ENCODE data around the gene P2RY6.
"Not testable (repeated sequence)": the region's sequence is repeated elsewhere in the genome, so short reads cannot be mapped to it uniquely, and the experiment has no call there.

Gene P2RY6

DNA sequence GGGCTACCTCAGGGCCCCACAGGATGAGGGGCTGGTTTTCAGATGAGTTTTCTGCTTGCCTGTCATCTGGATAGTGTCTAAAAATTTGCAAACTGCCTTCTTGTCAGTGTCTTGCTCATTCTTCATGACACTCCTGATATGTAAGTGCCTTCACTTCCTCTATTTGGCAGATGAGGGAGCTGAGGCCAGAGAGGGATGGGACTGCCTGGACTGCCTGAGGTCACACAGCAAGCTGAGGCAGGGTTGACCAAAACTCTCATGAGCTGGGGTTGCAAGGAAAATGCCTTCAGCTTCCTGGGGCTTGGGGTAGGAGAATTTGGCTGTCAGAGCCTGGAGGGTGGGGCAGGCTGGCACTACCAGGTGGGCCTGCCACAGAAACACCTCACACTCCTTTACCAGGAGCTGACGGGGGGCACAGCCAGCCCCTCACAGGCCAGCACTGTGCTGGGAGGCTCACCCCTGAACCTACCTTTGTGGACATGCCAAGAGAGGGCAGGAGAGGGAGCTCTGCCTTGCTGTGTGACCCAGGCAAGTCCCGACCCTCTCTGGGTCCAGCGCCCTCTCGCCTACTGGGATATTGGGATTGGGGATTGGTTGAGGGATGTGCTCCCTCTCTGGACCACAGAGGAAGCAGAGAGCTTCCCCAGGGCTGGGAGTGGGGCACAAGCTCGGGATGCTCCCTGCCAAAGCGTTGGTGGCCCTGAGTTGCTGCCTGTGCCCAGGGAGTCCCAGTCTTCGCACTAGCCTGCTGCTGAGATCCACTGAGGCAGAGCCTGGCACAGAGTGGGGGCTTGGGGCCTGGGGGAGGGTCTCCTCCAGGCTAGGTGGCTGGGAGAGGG, 1.9 kb upstream of the P2RY6 start:
- Histone ChIP-seq H3K4me3 (ENCODE audit: low read length) (no peak overlapping the region), H3K9me3 (ENCODE audit: control insufficient read depth, insufficient read depth, low read length) (no peaks in the 10 kb centered on the region), H3K27ac (ENCODE audit: low read length) (no peak overlapping the region), H3K36me3 (ENCODE audit: control insufficient read depth, insufficient read depth, low read length) (no peaks in the 10 kb centered on the region; the same call in 1 of the 2 replicates), H3K4me1 (ENCODE audit: control insufficient read depth, insufficient read depth, low read length) (0 out of 2 replicates have a peak, but pooled peaks cover 4% of the 10 kb centered on the region), H3K27me3 (ENCODE audit: control insufficient read depth, insufficient read depth, low read length) (no peaks in the 10 kb centered on the region; the same call in 1 of the 2 replicates)
- WGBS (ENCODE audit: insufficient coverage, insufficient read length) = no CpG with 5 or more reads among the region's 7 CpGs
- no peak for DNase-seq (ENCODE audit: low read depth, low spot score)

DNA sequence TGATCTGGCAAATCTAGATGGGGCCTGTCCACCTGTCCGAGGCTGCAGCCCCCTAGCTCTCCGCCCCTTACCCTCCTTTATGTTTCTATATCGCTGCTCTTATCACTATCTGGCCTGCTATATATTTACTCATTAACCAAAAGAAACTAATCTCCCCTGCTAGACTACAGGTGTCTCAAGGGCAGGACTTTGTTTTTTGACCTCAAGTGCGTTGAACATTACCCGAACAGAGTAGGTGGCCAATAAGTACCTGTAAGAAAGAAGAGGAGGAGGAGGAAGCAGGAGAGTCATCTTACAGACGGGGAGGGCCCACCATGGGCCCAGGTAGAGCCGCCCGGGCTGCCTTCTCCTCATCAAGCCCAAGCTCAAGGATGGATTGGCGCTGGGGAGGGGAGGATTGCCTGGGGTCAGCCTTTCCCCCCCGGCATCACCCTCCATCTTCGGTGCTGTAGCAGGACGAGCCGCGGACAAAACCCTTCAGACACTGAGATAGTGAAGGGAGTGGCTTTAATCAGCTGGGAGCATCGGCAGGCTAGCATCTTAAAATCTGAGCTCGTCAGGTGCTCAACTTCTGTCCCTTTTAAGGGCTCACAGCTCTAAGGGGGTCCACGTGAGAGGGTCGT, 1.2 kb upstream of the P2RY6 start:
- H3K27me3 ChIP-seq (ENCODE audit: control insufficient read depth, insufficient read depth, low read length) = no peaks in the 10 kb centered on the region
- DNase-seq (ENCODE audit: low read depth, low spot score) = no peak
- H3K9me3 ChIP-seq (ENCODE audit: control insufficient read depth, insufficient read depth, low read length) = no peaks in the 10 kb centered on the region
- no CpG with 5 or more reads among the region's 18 CpGs for WGBS (ENCODE audit: insufficient coverage, insufficient read length)
- no peak overlapping the region for H3K4me3 ChIP-seq (ENCODE audit: low read length)
- no peak overlapping the region for H3K27ac ChIP-seq (ENCODE audit: low read length)
- no peaks in the 10 kb centered on the region; the same call in 1 of the 2 replicates for H3K36me3 ChIP-seq (ENCODE audit: control insufficient read depth, insufficient read depth, low read length)
- 0 out of 2 replicates have a peak, but pooled peaks cover 4% of the 10 kb centered on the region for H3K4me1 ChIP-seq (ENCODE audit: control insufficient read depth, insufficient read depth, low read length)

- H3K27me3 ChIP-seq (ENCODE audit: control insufficient read depth, insufficient read depth, low read length); H3K4me3 ChIP-seq (ENCODE audit: low read length); H3K9me3 ChIP-seq (ENCODE audit: control insufficient read depth, insufficient read depth, low read length); H3K4me1 ChIP-seq (ENCODE audit: control insufficient read depth, insufficient read depth, low read length); DNase-seq (ENCODE audit: low read depth, low spot score); H3K36me3 ChIP-seq (ENCODE audit: control insufficient read depth, insufficient read depth, low read length); H3K27ac ChIP-seq (ENCODE audit: low read length): not testable (repeated sequence)
- no CpG with 5 or more reads among the region's 10 CpGs for WGBS (ENCODE audit: insufficient coverage, insufficient read length)
These were observed 666 bp upstream of the P2RY6 start for GRCh38 chr11:73271478-73271865.

- no peak overlapping the region for H3K27ac ChIP-seq (ENCODE audit: low read length)
- H3K9me3 ChIP-seq (ENCODE audit: control insufficient read depth, insufficient read depth, low read length) = no peaks in the 10 kb centered on the region
- no CpG with 5 or more reads among the region's 7 CpGs for WGBS (ENCODE audit: insufficient coverage, insufficient read length)
- H3K27me3 ChIP-seq (ENCODE audit: control insufficient read depth, insufficient read depth, low read length) = no peaks in the 10 kb centered on the region
- H3K36me3 ChIP-seq (ENCODE audit: control insufficient read depth, insufficient read depth, low read length) = no peaks in the 10 kb centered on the region; the same call in 1 of the 2 replicates
- H3K4me3 ChIP-seq (ENCODE audit: low read length) = no peak overlapping the region
- no peak for DNase-seq (ENCODE audit: low read depth, low spot score)
- 0 out of 2 replicates have a peak, but pooled peaks cover 4% of the 10 kb centered on the region for H3K4me1 ChIP-seq (ENCODE audit: control insufficient read depth, insufficient read depth, low read length)
These were observed 521 bp downstream of the P2RY6 start for GRCh38 chr11:73272680-73273038.

- Histone ChIP-seq H3K27me3 (ENCODE audit: control insufficient read depth, insufficient read depth, low read length) (no peaks in the 10 kb centered on the region), H3K27ac (ENCODE audit: low read length) (no peak overlapping the region), H3K36me3 (ENCODE audit: control insufficient read depth, insufficient read depth, low read length) (no peaks in the 10 kb centered on the region; the same call in 1 of the 2 replicates), H3K4me3 (ENCODE audit: low read length) (no peak overlapping the region), H3K9me3 (ENCODE audit: control insufficient read depth, insufficient read depth, low read length) (no peaks in the 10 kb centered on the region), H3K4me1 (ENCODE audit: control insufficient read depth, insufficient read depth, low read length) (0 out of 2 replicates have a peak, but pooled peaks cover 4% of the 10 kb centered on the region)
- WGBS (ENCODE audit: insufficient coverage, insufficient read length) = no CpG with 5 or more reads among the region's 8 CpGs
- DNase-seq (ENCODE audit: low read depth, low spot score) = no peak
These were observed 1.2 kb downstream of the P2RY6 start for GRCh38 chr11:73273222-73273895.

GRCh38 chr11:73274191-73274590, 2.1 kb downstream of the P2RY6 start:
- H3K36me3 ChIP-seq (ENCODE audit: control insufficient read depth, insufficient read depth, low read length); H3K27ac ChIP-seq (ENCODE audit: low read length); H3K4me1 ChIP-seq (ENCODE audit: control insufficient read depth, insufficient read depth, low read length); H3K4me3 ChIP-seq (ENCODE audit: low read length); H3K9me3 ChIP-seq (ENCODE audit: control insufficient read depth, insufficient read depth, low read length); DNase-seq (ENCODE audit: low read depth, low spot score); H3K27me3 ChIP-seq (ENCODE audit: control insufficient read depth, insufficient read depth, low read length): not testable (repeated sequence)
- WGBS (ENCODE audit: insufficient coverage, insufficient read length) = no CpG with 5 or more reads among the region's 4 CpGs

GRCh38 chr11:73274722-73275380, 2.7 kb downstream of the P2RY6 start:
- no peak overlapping the region for H3K27ac ChIP-seq (ENCODE audit: low read length)

DNA sequence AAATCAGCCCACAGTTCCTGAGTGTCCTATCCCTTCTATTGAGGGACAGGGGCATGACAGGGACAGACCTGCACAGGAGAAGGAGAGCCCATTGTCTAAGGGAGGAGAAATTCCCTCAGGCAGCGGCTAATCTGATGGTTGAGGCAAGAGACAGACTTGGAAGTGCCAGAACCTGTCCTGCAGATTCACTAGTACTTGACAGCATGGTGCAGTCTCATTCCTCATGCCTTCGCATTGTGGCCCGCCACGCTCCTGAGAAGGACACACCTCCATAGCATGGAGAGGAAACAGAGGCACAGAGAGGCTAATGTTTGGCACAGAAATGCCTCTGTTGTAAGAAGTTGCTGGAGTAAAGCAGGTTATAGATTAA, 3.2 kb downstream of the P2RY6 start:
- Histone ChIP-seq H3K9me3 (ENCODE audit: control insufficient read depth, insufficient read depth, low read length) (no peaks in the 10 kb centered on the region), H3K27ac (ENCODE audit: low read length) (no peak overlapping the region), H3K36me3 (ENCODE audit: control insufficient read depth, insufficient read depth, low read length) (no peaks in the 10 kb centered on the region; the same call in 1 of the 2 replicates), H3K4me1 (ENCODE audit: control insufficient read depth, insufficient read depth, low read length) (0 out of 2 replicates have a peak, but pooled peaks cover 2% of the 10 kb centered on the region), H3K4me3 (ENCODE audit: low read length) (no peak overlapping the region), H3K27me3 (ENCODE audit: control insufficient read depth, insufficient read depth, low read length) (no peaks in the 10 kb centered on the region)
- no peak for DNase-seq (ENCODE audit: low read depth, low spot score)
- WGBS (ENCODE audit: insufficient coverage, insufficient read length) = no CpG with 5 or more reads among the region's 4 CpGs

More at GRCh38 chr11:73274722-73275380, 2.7 kb downstream of the P2RY6 start:
- no peak for DNase-seq (ENCODE audit: low read depth, low spot score)
- no CpG with 5 or more reads among the region's 11 CpGs for WGBS (ENCODE audit: insufficient coverage, insufficient read length)
- Histone ChIP-seq H3K9me3 (ENCODE audit: control insufficient read depth, insufficient read depth, low read length) (no peaks in the 10 kb centered on the region), H3K27me3 (ENCODE audit: control insufficient read depth, insufficient read depth, low read length) (no peaks in the 10 kb centered on the region), H3K4me3 (ENCODE audit: low read length) (no peak overlapping the region), H3K4me1 (ENCODE audit: control insufficient read depth, insufficient read depth, low read length) (0 out of 2 replicates have a peak, but pooled peaks cover 4% of the 10 kb centered on the region), H3K36me3 (ENCODE audit: control insufficient read depth, insufficient read depth, low read length) (no peaks in the 10 kb centered on the region; the same call in 1 of the 2 replicates)

DNA sequence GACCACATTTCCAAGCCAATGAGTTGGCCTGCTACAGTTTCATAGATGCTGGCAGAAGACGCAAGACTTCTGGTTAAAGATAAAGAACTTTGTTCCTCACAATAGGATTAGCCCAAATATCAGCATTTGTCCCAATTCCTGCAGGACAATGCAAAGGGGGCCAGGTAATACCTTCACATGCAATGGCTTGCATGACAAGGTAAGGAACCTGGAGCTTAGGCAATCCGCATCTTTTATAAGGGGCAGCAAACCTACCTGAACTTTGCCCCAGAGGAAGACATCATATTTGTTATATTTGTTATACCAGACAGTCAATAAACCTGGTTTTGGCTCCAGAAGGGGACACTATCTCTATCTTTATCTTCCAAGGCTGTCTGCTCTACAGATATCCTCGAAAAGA, 5.3 kb downstream of the P2RY6 start:
- no peak for DNase-seq (ENCODE audit: low read depth, low spot score)
- Histone ChIP-seq H3K27ac (ENCODE audit: low read length) (no peak overlapping the region), H3K4me1 (ENCODE audit: control insufficient read depth, insufficient read depth, low read length) (no peaks in the 10 kb centered on the region), H3K27me3 (ENCODE audit: control insufficient read depth, insufficient read depth, low read length) (no peaks in the 10 kb centered on the region), H3K36me3 (ENCODE audit: control insufficient read depth, insufficient read depth, low read length) (no peaks in the 10 kb centered on the region), H3K4me3 (ENCODE audit: low read length) (no peak overlapping the region), H3K9me3 (ENCODE audit: control insufficient read depth, insufficient read depth, low read length) (no peaks in the 10 kb centered on the region)
- WGBS (ENCODE audit: insufficient coverage, insufficient read length) = no CpG with 5 or more reads among the region's 3 CpGs

GRCh38 chr11:73280626-73281025, 8.5 kb downstream of the P2RY6 start:
- H3K27ac ChIP-seq (ENCODE audit: low read length) = no peak overlapping the region
- DNase-seq (ENCODE audit: low read depth, low spot score) = no peak
- WGBS (ENCODE audit: insufficient coverage, insufficient read length) = no CpG with 5 or more reads among the region's 5 CpGs
- H3K36me3 ChIP-seq (ENCODE audit: control insufficient read depth, insufficient read depth, low read length) = no peaks in the 10 kb centered on the region
- H3K4me1 ChIP-seq (ENCODE audit: control insufficient read depth, insufficient read depth, low read length) = no peaks in the 10 kb centered on the region
- H3K27me3 ChIP-seq (ENCODE audit: control insufficient read depth, insufficient read depth, low read length) = no peaks in the 10 kb centered on the region
- H3K9me3 ChIP-seq (ENCODE audit: control insufficient read depth, insufficient read depth, low read length) = no peaks in the 10 kb centered on the region
- H3K4me3 ChIP-seq (ENCODE audit: low read length) = no peak overlapping the region

Measured in iPS DF 6.9 (cell line).